Measurements from ENCODE around the gene ZNF276.

GRCh38 chr16:89689142-89689541, 32.2 kb upstream of the ZNF276 start:
- TF ChIP-seq CTCF (IDR thresholded peaks at IDR 0.05) (no peak), ZFX (IDR thresholded peaks at IDR 0.05; ENCODE audit: borderline replicate concordance) (no peak)
